Activated B cell treated with CpG ODN at 0.5 μM for 24 hours (primary cell): ENCODE data around the gene ROPN1L. TPM values are rescaled to one million over a fixed set of nuclear protein-coding genes. Genes with fewer than 3 reads are reported as not detected.

Source experiments
- ATAC-seq: fragments of 200-7000 bp; cut with Tn5 transposase; one replicate; pipeline ENCODE4 v1.10.0; 2021; ENCODE audit warnings: low read depth, mild to moderate bottlenecking, moderate library complexity
- CTCF ChIA-PET: fragments of 350-600 bp; sonication (Branson Sonifier 250); formaldehyde crosslinking; loops from one replicate; lab custom pipeline; 2021; ENCODE audit warnings: antibody characterized with exemption; lab: Charles Lee
- POLR2A ChIA-PET: fragments of 350-600 bp; sonication (Branson Sonifier 250); formaldehyde crosslinking; loops from one replicate; lab custom pipeline; 2021; ENCODE audit warnings: antibody characterized with exemption; lab: Charles Lee
- DNase-seq: peaks from one replicate; pipeline ENCODE4 v3.0.0; 2022
- H3K27ac Mint-ChIP-seq: one replicate; pipeline ENCODE4 v1.8.0; 2020; ENCODE audit warnings: mixed read lengths
- H3K27me3 Mint-ChIP-seq: one replicate; pipeline ENCODE4 v1.8.0; 2021; ENCODE audit warnings: mixed read lengths
- H3K36me3 Mint-ChIP-seq: one replicate; pipeline ENCODE4 v1.8.0; 2021; ENCODE audit warnings: low read depth, mixed read lengths
- H3K4me1 Mint-ChIP-seq: one replicate; pipeline ENCODE4 v1.8.0; 2021; ENCODE audit warnings: mixed read lengths
- H3K4me3 Mint-ChIP-seq: one replicate; pipeline ENCODE4 v1.8.0; 2020; ENCODE audit warnings: mild to moderate bottlenecking, mixed read lengths
- H3K9me3 Mint-ChIP-seq: one replicate; pipeline ENCODE4 v1.8.0; 2020; ENCODE audit warnings: mixed read lengths
- intact Hi-C: fragments of 100-400 bp; cut with micrococcal nuclease; formaldehyde crosslinking; loops from one replicate; pipeline ENCODE4 v1.15.1; 2024
- total RNA-seq: library from RNA; stranded (reverse); gene quantifications from 2 replicates; pipeline ENCODE4 v1.2.3, GENCODE V29; 2022
- TF ChIP-seq, protein P1 (sequence below): fragments of 200-600 bp; IDR thresholded peaks from one replicate; pipeline ENCODE4 v1.8.0; 2022; ENCODE audit warnings: antibody characterized with exemption, mild to moderate bottlenecking

ROPN1L gene
- total RNA-seq, 1 donor from 2014 or later: 0.49 TPM

DNA sequence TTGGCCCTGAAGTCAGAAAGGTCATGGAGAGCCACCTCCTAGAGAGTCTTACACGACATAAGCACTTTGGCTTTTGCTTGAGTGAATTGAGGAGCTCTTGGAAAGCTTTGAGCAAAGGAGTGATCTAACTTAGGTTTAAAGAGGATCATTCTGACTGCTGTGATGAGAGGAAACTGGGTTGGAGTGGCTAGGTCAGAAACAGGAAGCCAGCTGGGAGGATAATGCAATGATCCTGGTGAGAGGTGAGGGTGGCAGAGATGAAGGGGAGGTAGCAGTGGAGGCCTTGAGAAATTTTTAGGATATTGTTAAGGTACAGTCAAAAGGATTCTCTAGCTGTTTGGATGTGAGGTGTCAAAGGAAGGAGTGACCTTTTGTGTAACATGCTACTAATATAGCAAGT lies 32.2 kb upstream of the ROPN1L start:
- Mint-ChIP-seq H3K36me3 (peaks cover 85% of the 10 kb centered on the region), H3K4me3 (no peak overlapping the region), H3K27ac (no peak overlapping the region), H3K9me3 (no peaks in the 10 kb centered on the region), H3K27me3 (no peaks in the 10 kb centered on the region), H3K4me1 (no peaks in the 10 kb centered on the region)
- POLR2A ChIA-PET: no interaction called here
- intact Hi-C loops: no loop called here
- TF ChIP-seq, protein P1, sequence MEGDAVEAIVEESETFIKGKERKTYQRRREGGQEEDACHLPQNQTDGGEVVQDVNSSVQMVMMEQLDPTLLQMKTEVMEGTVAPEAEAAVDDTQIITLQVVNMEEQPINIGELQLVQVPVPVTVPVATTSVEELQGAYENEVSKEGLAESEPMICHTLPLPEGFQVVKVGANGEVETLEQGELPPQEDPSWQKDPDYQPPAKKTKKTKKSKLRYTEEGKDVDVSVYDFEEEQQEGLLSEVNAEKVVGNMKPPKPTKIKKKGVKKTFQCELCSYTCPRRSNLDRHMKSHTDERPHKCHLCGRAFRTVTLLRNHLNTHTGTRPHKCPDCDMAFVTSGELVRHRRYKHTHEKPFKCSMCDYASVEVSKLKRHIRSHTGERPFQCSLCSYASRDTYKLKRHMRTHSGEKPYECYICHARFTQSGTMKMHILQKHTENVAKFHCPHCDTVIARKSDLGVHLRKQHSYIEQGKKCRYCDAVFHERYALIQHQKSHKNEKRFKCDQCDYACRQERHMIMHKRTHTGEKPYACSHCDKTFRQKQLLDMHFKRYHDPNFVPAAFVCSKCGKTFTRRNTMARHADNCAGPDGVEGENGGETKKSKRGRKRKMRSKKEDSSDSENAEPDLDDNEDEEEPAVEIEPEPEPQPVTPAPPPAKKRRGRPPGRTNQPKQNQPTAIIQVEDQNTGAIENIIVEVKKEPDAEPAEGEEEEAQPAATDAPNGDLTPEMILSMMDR: no peak
- DNase-seq (no peak), ATAC-seq (no peak)
- CTCF ChIA-PET: interaction anchor here (1.4 kb wide), 1 partner anchor 15 kb away, joined by 3 read pairs; no protein-coding TSS in a partner anchor

DNA sequence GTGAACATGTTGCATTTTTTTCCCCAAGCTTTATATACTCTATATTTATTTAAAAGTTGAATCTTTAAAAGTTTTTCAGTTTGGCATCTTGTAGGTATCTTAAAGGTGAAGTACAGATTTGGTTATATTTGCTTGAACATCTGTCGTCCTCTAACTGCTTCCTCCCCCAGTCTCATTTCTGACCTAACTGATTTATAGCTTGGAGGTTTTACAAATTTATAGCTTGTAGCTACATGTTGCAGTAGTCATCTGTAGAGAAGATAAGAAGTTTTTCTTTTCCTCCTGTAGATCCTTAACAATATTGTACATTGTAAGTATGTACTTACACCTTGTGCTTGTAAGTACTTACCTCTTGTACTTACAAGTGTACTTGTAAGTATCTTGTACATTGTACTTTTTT lies 31.0 kb upstream of the ROPN1L start:
- Mint-ChIP-seq H3K4me3 (no peak overlapping the region), H3K27me3 (no peaks in the 10 kb centered on the region), H3K36me3 (peaks cover 87% of the 10 kb centered on the region), H3K27ac (no peak overlapping the region), H3K9me3 (no peaks in the 10 kb centered on the region), H3K4me1 (no peaks in the 10 kb centered on the region)
- ChIA-PET CTCF (interaction anchor here (1.4 kb wide), 1 partner anchor 14 kb away, joined by 3 read pairs; no protein-coding TSS in a partner anchor), POLR2A (no interaction called here)
- no peak for DNase-seq
- ATAC-seq: no peak
- intact Hi-C loops: no loop called here
- TF ChIP-seq, protein P1: no peak

DNA sequence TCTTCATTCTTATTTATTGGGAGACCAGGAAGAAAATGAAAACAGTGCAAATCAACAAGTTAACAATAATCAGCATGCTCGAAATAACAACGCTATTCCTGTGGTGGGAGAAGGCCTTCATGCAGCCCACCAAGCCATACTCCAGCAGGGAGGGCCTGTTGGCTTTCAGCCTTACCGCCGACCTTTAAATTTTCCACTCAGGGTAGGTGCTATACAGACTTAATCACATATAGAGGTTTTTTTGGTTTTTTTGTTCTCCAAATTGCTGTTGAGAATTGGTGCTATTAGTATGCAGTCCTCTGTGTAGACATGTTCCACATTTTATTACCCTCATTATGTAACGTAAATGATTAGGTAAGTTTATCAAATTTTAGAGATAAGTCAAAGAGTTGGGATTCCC lies 30.3 kb upstream of the ROPN1L start:
- Mint-ChIP-seq H3K27ac (no peak overlapping the region), H3K27me3 (no peaks in the 10 kb centered on the region), H3K4me3 (no peak overlapping the region), H3K4me1 (no peaks in the 10 kb centered on the region), H3K36me3 (peaks cover 83% of the 10 kb centered on the region), H3K9me3 (no peaks in the 10 kb centered on the region)
- TF ChIP-seq, protein P1: no peak
- DNase-seq (no peak), ATAC-seq (no peak)
- intact Hi-C loops: no loop called here
- ChIA-PET CTCF (no interaction called here), POLR2A (no interaction called here)

DNA sequence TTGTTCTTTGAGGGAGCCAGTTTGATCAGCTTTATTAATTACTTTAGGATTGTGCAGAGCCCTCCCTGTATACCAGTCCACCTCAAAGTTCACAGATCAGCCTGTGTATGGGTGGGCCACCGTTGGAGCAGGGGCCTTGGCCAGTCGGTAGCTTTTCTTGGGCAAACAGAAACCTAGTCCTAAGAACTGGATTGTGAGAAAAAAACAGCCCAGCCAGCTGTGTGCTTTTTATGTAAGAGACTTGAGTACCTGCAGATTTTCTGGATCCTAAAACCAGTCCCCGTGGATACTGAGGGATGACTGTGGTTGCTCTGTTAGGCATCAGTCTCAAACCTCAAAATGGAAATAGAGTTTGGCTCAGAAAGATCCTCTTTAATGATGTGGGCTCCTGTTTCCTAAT lies 24.8 kb upstream of the ROPN1L start:
- DNase-seq (no peak), ATAC-seq (no peak)
- no peaks in the 10 kb centered on the region for H3K9me3 Mint-ChIP-seq
- H3K4me1 Mint-ChIP-seq: peaks cover 15% of the 10 kb centered on the region
- CTCF ChIA-PET: no interaction called here
- no peaks in the 10 kb centered on the region for H3K27me3 Mint-ChIP-seq
- peaks cover 92% of the 10 kb centered on the region for H3K36me3 Mint-ChIP-seq
- POLR2A ChIA-PET: no interaction called here
- no peak overlapping the region for H3K27ac Mint-ChIP-seq
- intact Hi-C loops: no loop called here
- H3K4me3 Mint-ChIP-seq: no peak overlapping the region
- TF ChIP-seq, protein P1: no peak

DNA sequence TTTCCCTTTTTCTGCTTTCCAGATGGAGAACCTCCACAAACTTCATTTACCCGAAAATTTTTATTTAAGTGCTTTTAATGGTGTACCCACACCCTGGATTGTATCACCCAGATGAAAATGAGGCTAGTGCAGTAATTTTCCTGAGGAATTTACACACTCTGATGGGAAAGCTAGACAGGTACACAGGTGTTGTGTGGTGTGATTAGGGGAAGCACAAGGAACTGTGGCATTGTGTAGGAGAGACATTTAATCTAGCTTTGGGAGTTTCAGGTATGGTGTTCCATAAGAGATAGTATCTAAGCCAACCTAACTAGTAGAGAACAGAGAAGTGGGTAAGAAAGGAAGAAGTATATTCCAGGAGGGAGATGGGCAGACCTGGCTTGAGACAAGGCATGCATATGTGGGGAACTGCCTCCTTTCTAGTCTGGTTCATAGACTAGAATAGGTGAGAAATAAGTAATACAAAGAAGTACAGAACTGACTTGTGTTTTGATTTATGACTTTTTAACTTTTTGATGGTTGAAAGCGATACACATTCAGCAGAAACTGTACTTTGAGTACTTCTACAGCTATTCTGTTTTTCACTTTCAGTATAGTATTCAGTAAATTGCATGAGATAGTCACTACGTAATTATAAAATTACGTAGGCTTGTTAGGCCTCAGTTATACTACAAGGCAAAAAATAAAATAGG lies 22.9 kb upstream of the ROPN1L start:
- Mint-ChIP-seq H3K27me3 (no peaks in the 10 kb centered on the region), H3K4me3 (no peak overlapping the region), H3K36me3 (peaks cover 93% of the 10 kb centered on the region), H3K27ac (no peak overlapping the region), H3K9me3 (no peaks in the 10 kb centered on the region), H3K4me1 (peaks cover 28% of the 10 kb centered on the region)
- DNase-seq (no peak), ATAC-seq (no peak)
- TF ChIP-seq, protein P1: no peak
- ChIA-PET CTCF (interaction anchor here (2.7 kb wide), 1 partner anchor 135 kb away, joined by 8 read pairs; no protein-coding TSS in a partner anchor), POLR2A (interaction anchor here (1.1 kb wide), 1 partner anchor 65 kb away, joined by 7 read pairs; the partner anchor contains the start of gene MARCHF6)
- intact Hi-C loops: no loop called here
